Measurements from ENCODE around the gene C9.
"Not testable (repeated sequence)": the region's sequence is repeated elsewhere in the genome, so short reads cannot be mapped to it uniquely, and the experiment has no call there.

Gene C9

DNA sequence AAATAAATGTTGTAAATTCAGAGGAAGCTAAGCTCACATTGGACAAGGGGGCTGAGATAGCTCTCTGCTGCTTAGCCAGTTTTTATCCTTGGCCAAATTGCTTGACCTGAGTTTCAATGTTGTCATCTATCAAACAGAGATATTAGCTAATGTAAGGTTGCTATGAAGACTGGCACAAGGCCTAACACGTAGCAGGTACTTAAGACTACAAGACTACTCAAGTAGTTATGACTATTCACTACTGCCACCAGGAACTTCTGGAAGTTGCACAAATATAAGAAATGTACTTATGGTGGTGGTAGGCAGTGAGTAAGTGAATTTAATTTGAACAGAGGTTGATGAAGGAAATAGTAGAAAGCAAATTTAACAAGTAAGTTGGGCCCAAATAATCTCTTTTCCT, 127.6 kb downstream of the C9 start:
- Histone ChIP-seq H3K36me3 (ENCODE audit: insufficient read depth, low read length) (no peaks in the 10 kb centered on the region), H3K79me2 (ENCODE audit: insufficient read depth, low read length) (no peaks in the 10 kb centered on the region), H3K9ac (ENCODE audit: low read depth, low read length) (no peak overlapping the region), H3K27me3 (ENCODE audit: insufficient read depth, low read length, poor library complexity) (no peaks in the 10 kb centered on the region), H4K20me1 (ENCODE audit: insufficient read depth, low read length) (no peaks in the 10 kb centered on the region), H3K4me1 (ENCODE audit: insufficient read depth, low read length) (no peaks in the 10 kb centered on the region), H3K4me3 (ENCODE audit: low read depth in 1 of 2, low read length in 2 of 2) (no peak overlapping the region), H3K9me3 (ENCODE audit: insufficient read depth, low read length, severe bottlenecking) (no peaks in the 10 kb centered on the region), H3K27ac (ENCODE audit: low read length) (no peak overlapping the region), H3K4me2 (ENCODE audit: insufficient read depth, low read length) (no peak overlapping the region), H2AFZ (ENCODE audit: low read depth, low read length) (no peak overlapping the region)
- TF ChIP-seq EZH2 (IDR thresholded peaks at IDR 0.05; ENCODE audit: borderline replicate concordance, low read depth, low read length, severe bottlenecking) (no peak), CTCF (IDR thresholded peaks at IDR 0.05; ENCODE audit: borderline replicate concordance, extremely low read depth, low read length, poor library complexity, severe bottlenecking) (no peak)
- ATAC-seq (ENCODE audit: insufficient read depth, low read depth), result no peak
- no peak for DNase-seq

DNA sequence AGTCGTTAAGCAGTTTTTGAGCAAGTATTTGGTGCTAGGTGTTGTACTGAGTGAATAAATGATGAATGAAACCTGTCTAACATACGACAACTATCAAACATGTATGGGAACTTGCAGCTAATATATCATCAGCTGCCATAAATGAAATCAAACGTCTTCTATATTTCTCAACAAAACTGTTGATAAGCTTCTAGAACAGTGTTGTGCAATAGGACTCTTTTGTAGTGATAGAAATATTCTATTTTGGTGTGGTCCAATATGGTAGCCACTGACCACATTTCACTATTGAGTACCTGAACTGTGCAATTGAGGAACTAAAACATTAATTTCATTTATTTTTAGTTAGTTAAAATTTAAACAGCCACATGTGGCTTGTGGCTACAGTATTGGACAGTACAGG, 128.6 kb downstream of the C9 start:
- DNase-seq (no peak), ATAC-seq (ENCODE audit: insufficient read depth, low read depth) (no peak)
- Histone ChIP-seq H3K27me3 (ENCODE audit: insufficient read depth, low read length, poor library complexity) (no peaks in the 10 kb centered on the region), H4K20me1 (ENCODE audit: insufficient read depth, low read length) (no peaks in the 10 kb centered on the region), H3K79me2 (ENCODE audit: insufficient read depth, low read length) (no peaks in the 10 kb centered on the region), H3K4me1 (ENCODE audit: insufficient read depth, low read length) (no peaks in the 10 kb centered on the region), H2AFZ (ENCODE audit: low read depth, low read length) (no peak overlapping the region), H3K4me3 (ENCODE audit: low read depth in 1 of 2, low read length in 2 of 2) (no peak overlapping the region), H3K9ac (ENCODE audit: low read depth, low read length) (no peak overlapping the region), H3K27ac (ENCODE audit: low read length) (no peak overlapping the region), H3K36me3 (ENCODE audit: insufficient read depth, low read length) (no peaks in the 10 kb centered on the region), H3K9me3 (ENCODE audit: insufficient read depth, low read length, severe bottlenecking) (no peaks in the 10 kb centered on the region), H3K4me2 (ENCODE audit: insufficient read depth, low read length) (no peak overlapping the region)
- TF ChIP-seq EZH2 (IDR thresholded peaks at IDR 0.05; ENCODE audit: borderline replicate concordance, low read depth, low read length, severe bottlenecking) (no peak), CTCF (IDR thresholded peaks at IDR 0.05; ENCODE audit: borderline replicate concordance, extremely low read depth, low read length, poor library complexity, severe bottlenecking) (no peak)

- H3K36me3 ChIP-seq (ENCODE audit: insufficient read depth, low read length); H3K4me3 ChIP-seq (ENCODE audit: low read depth in 1 of 2, low read length in 2 of 2); H3K27ac ChIP-seq (ENCODE audit: low read length); H3K27me3 ChIP-seq (ENCODE audit: insufficient read depth, low read length, poor library complexity); DNase-seq; H2AFZ ChIP-seq (ENCODE audit: low read depth, low read length); H3K79me2 ChIP-seq (ENCODE audit: insufficient read depth, low read length); H3K4me2 ChIP-seq (ENCODE audit: insufficient read depth, low read length); H3K9me3 ChIP-seq (ENCODE audit: insufficient read depth, low read length, severe bottlenecking); H3K4me1 ChIP-seq (ENCODE audit: insufficient read depth, low read length); H3K9ac ChIP-seq (ENCODE audit: low read depth, low read length); ATAC-seq (ENCODE audit: insufficient read depth, low read depth); H4K20me1 ChIP-seq (ENCODE audit: insufficient read depth, low read length): not testable (repeated sequence)
Measured at GRCh38 chr5:39234494-39234893, 129.8 kb downstream of the C9 start.
